ENCODE results near the gene ALG2. TPM values are rescaled to one million over a fixed set of nuclear protein-coding genes. Genes with fewer than 3 reads are reported as not detected.

The ALG2 gene
- total and polyA plus RNA-seq, 4 donors = 24.5 to 39.4 (median 27.0) TPM

GRCh38 chr9:99178912-99179872, 42.5 kb downstream of the ALG2 start:
- peaks cover 4% of the 10 kb centered on the region for H3K27me3 ChIP-seq (ENCODE audit: control insufficient read depth, insufficient read depth, low read length)
- 88% methylated on average over 15 of the region's 17 CpGs for WGBS (ENCODE audit: insufficient coverage)
- H3K27ac ChIP-seq (ENCODE audit: low read depth, low read length) = no peak overlapping the region
- H3K4me1 ChIP-seq (ENCODE audit: control insufficient read depth, insufficient read depth, low read length) = peaks cover 8% of the 10 kb centered on the region
- no peak for DNase-seq (ENCODE audit: low read depth in 4 of 6, low spot score in 6 of 6)
- H3K4me3 ChIP-seq (ENCODE audit: low read depth, low read length) = no peak overlapping the region
- H3K9me3 ChIP-seq (ENCODE audit: control insufficient read depth, insufficient read depth, low read length) = no peaks in the 10 kb centered on the region
- H3K36me3 ChIP-seq (ENCODE audit: control insufficient read depth, insufficient read depth, low read length) = no peaks in the 10 kb centered on the region

- no peak overlapping the region for H3K27ac ChIP-seq (ENCODE audit: low read depth, low read length)
- WGBS (ENCODE audit: insufficient coverage) = 95% methylated on average over 4 of the region's 8 CpGs
- H3K4me3 ChIP-seq (ENCODE audit: low read depth, low read length) = no peak overlapping the region
- H3K27me3 ChIP-seq (ENCODE audit: control insufficient read depth, insufficient read depth, low read length) = no peaks in the 10 kb centered on the region
- H3K9me3 ChIP-seq (ENCODE audit: control insufficient read depth, insufficient read depth, low read length) = no peaks in the 10 kb centered on the region
- H3K36me3 ChIP-seq (ENCODE audit: control insufficient read depth, insufficient read depth, low read length) = no peaks in the 10 kb centered on the region
- no peak for DNase-seq (ENCODE audit: low read depth in 4 of 6, low spot score in 6 of 6)
- peaks cover 6% of the 10 kb centered on the region for H3K4me1 ChIP-seq (ENCODE audit: control insufficient read depth, insufficient read depth, low read length)
Observed at GRCh38 chr9:99177576-99178366, 44.0 kb downstream of the ALG2 start.

GRCh38 chr9:99176527-99177013, 45.2 kb downstream of the ALG2 start:
- Histone ChIP-seq H3K27me3 (ENCODE audit: control insufficient read depth, insufficient read depth, low read length) (peaks cover 4% of the 10 kb centered on the region), H3K4me3 (ENCODE audit: low read depth, low read length) (no peak overlapping the region), H3K27ac (ENCODE audit: low read depth, low read length) (no peak overlapping the region), H3K36me3 (ENCODE audit: control insufficient read depth, insufficient read depth, low read length) (no peaks in the 10 kb centered on the region), H3K4me1 (ENCODE audit: control insufficient read depth, insufficient read depth, low read length) (peaks cover 6% of the 10 kb centered on the region), H3K9me3 (ENCODE audit: control insufficient read depth, insufficient read depth, low read length) (no peaks in the 10 kb centered on the region)
- 26% methylated on average over 3 of the region's 4 CpGs for WGBS (ENCODE audit: insufficient coverage)
- peak in 1 of 6 donors; percentile 65 for DNase-seq (ENCODE audit: low read depth in 4 of 6, low spot score in 6 of 6)

GRCh38 chr9:99173570-99174504, 47.9 kb downstream of the ALG2 start:
- no peak overlapping the region for H3K27ac ChIP-seq (ENCODE audit: low read depth, low read length)
- no peaks in the 10 kb centered on the region for H3K36me3 ChIP-seq (ENCODE audit: control insufficient read depth, insufficient read depth, low read length)
- H3K4me3 ChIP-seq (ENCODE audit: low read depth, low read length) = no peak overlapping the region
- DNase-seq (ENCODE audit: low read depth in 4 of 6, low spot score in 6 of 6) = peak in 3 of 6 donors; percentile 4 to 48 (median 24)
- H3K27me3 ChIP-seq (ENCODE audit: control insufficient read depth, insufficient read depth, low read length) = peaks cover 18% of the 10 kb centered on the region
- 56% methylated on average over 3 of the region's 10 CpGs for WGBS (ENCODE audit: insufficient coverage)
- no peaks in the 10 kb centered on the region for H3K9me3 ChIP-seq (ENCODE audit: control insufficient read depth, insufficient read depth, low read length)
- peaks cover 23% of the 10 kb centered on the region for H3K4me1 ChIP-seq (ENCODE audit: control insufficient read depth, insufficient read depth, low read length)

GRCh38 chr9:99172124-99173091, 49.3 kb downstream of the ALG2 start:
- Histone ChIP-seq H3K27ac (ENCODE audit: low read depth, low read length) (no peak overlapping the region), H3K4me3 (ENCODE audit: low read depth, low read length) (no peak overlapping the region), H3K9me3 (ENCODE audit: control insufficient read depth, insufficient read depth, low read length) (no peaks in the 10 kb centered on the region), H3K4me1 (ENCODE audit: control insufficient read depth, insufficient read depth, low read length) (peaks cover 23% of the 10 kb centered on the region), H3K27me3 (ENCODE audit: control insufficient read depth, insufficient read depth, low read length) (peaks cover 27% of the 10 kb centered on the region), H3K36me3 (ENCODE audit: control insufficient read depth, insufficient read depth, low read length) (no peaks in the 10 kb centered on the region)
- no peak for DNase-seq (ENCODE audit: low read depth in 4 of 6, low spot score in 6 of 6)
- 82% methylated on average over 7 of the region's 10 CpGs for WGBS (ENCODE audit: insufficient coverage)

- H3K36me3 ChIP-seq (ENCODE audit: control insufficient read depth, insufficient read depth, low read length) = no peaks in the 10 kb centered on the region
- peaks cover 27% of the 10 kb centered on the region for H3K27me3 ChIP-seq (ENCODE audit: control insufficient read depth, insufficient read depth, low read length)
- peaks cover 23% of the 10 kb centered on the region for H3K4me1 ChIP-seq (ENCODE audit: control insufficient read depth, insufficient read depth, low read length)
- no peak overlapping the region for H3K27ac ChIP-seq (ENCODE audit: low read depth, low read length)
- H3K9me3 ChIP-seq (ENCODE audit: control insufficient read depth, insufficient read depth, low read length) = no peaks in the 10 kb centered on the region
- no peak overlapping the region for H3K4me3 ChIP-seq (ENCODE audit: low read depth, low read length)
- 75% methylated on average over 14 of the region's 15 CpGs for WGBS (ENCODE audit: insufficient coverage)
- no peak for DNase-seq (ENCODE audit: low read depth in 4 of 6, low spot score in 6 of 6)
Observed at GRCh38 chr9:99171225-99172123, 50.3 kb downstream of the ALG2 start.

- 14% methylated on average over 8 of the region's 10 CpGs for WGBS (ENCODE audit: insufficient coverage)
- H3K27ac ChIP-seq (ENCODE audit: low read depth, low read length) = no peak overlapping the region
- H3K9me3 ChIP-seq (ENCODE audit: control insufficient read depth, insufficient read depth, low read length) = no peaks in the 10 kb centered on the region
- no peaks in the 10 kb centered on the region for H3K36me3 ChIP-seq (ENCODE audit: control insufficient read depth, insufficient read depth, low read length)
- peaks cover 23% of the 10 kb centered on the region for H3K4me1 ChIP-seq (ENCODE audit: control insufficient read depth, insufficient read depth, low read length)
- no peak overlapping the region for H3K4me3 ChIP-seq (ENCODE audit: low read depth, low read length)
- DNase-seq (ENCODE audit: low read depth in 4 of 6, low spot score in 6 of 6) = peak in 1 of 6 donors; percentile 72
- peaks cover 30% of the 10 kb centered on the region for H3K27me3 ChIP-seq (ENCODE audit: control insufficient read depth, insufficient read depth, low read length)
Observed at GRCh38 chr9:99169982-99170761, 51.6 kb downstream of the ALG2 start.
